PC-9 (cell line): ENCODE measurements around the gene ITSN1.

Experiments
- CTCF ChIP-seq: fragments of 200-600 bp; sonication (generic); conservative IDR thresholded peaks from 2 replicates; pipeline ENCODE4 v1.6.1; 2017; ENCODE audit warnings: mixed run types, antibody characterized with exemption, mild to moderate bottlenecking, moderate library complexity
- EZH2 ChIP-seq: fragments of 200-600 bp; sonication (generic); IDR thresholded peaks from 2 replicates; pipeline ENCODE4 v1.8.0; 2017; ENCODE audit warnings: antibody characterized with exemption, low read depth

GRCh38 chr21:33650230-33650629 lies 7.9 kb downstream of the ITSN1 start:
- TF ChIP-seq CTCF (no peak), EZH2 (no peak)
